ENCODE measurements around the gene DERL3.

DNA sequence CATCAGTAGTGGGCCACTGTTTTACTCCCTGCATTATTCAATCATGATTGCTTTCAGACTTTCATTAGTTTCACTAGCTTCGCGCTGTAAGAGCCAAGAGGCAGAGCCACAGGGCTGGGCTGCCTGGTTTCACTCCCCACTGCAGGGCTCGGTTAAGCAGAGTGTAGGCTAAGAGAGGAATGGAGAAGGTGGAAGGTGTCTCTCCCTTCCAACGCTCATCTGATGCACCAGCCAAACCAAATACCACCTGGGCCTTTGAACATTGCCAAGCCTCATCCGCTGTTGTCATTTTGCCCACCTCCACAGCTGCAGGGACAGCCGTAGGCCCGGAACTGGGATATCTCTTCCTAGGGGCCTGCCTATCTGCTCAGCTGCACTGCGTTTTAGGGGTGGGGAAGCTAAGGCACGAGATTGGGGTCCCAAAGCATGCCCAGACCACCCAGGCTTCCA lies 52.5 kb downstream of the DERL3 start:
- TF ChIP-seq CTCF (IDR thresholded peaks at IDR 0.05) (no peak), EP300 (IDR thresholded peaks at IDR 0.05) (no peak)
